GM20431 (cell line): Measurements from ENCODE around the gene SNX8.
"Not testable (repeated sequence)": the region's sequence is repeated elsewhere in the genome, so short reads cannot be mapped to it uniquely, and the experiment has no call there.

Source experiments
- in situ Hi-C: fragments of 300-500 bp; cut with MseI, MboI; formaldehyde crosslinking; loops from one replicate; pipeline ENCODE4 v1.15.0; 2020; ENCODE audit warnings: low sequenced_read_pairs; ENCODE audit not compliant: unreplicated experiment

Gene SNX8

DNA sequence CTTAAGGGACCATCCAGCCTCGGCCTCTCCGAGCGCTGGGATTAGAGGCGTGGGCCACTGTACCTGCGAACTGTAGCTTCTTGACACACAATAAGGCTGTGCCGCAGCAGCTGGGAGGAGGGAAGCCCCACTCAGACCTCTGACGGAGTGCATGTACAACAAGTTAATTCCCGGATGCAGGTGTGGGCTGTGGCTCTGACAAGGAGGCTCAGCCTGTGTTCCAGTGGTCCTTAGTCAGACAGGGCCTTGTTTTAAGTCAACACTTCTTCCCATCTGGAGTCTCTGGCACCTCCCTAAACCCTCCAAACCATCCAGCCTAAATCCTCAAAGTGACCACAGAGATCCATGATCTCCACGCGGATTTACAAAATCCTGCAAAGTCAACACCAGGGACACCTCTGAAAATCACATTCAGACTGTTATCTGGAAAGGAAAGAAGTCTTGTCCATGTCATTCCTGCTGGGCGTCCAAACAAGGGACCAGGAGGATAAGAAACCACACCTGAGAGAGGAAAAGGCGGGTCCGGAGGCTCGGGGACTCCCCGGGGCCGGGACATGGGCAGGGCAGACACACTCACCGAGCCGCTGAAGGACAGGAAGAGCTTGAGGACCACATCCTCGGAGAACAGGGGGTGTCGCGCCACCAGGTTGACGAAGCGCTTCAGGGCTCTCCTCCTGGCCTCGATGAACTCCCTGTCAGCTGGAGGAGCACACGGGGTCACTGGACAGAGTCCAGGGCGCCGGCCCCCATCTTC lies 42.8 kb downstream of the SNX8 start:
- in situ Hi-C loops = no loop called here

DNA sequence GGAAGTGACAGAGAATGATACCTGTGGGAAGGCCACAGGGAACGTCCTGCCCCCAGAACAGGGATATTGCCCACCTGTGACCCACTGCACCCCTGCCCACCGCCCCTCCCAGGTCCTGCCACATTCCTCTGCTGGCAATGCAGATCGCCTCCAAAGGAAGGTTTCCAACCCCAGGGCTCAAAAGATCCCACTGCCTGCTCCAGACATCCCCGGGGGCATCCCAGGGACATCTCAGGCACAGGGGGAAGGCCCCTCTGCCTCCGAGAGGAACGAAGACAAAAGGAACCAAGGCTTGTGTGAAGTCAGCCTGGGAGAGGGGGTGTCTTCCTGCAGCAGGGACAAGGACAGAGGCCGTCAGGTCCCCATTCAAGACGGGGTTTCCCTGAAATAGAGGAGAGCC lies 43.7 kb downstream of the SNX8 start:
- in situ Hi-C loops = no loop called here

DNA sequence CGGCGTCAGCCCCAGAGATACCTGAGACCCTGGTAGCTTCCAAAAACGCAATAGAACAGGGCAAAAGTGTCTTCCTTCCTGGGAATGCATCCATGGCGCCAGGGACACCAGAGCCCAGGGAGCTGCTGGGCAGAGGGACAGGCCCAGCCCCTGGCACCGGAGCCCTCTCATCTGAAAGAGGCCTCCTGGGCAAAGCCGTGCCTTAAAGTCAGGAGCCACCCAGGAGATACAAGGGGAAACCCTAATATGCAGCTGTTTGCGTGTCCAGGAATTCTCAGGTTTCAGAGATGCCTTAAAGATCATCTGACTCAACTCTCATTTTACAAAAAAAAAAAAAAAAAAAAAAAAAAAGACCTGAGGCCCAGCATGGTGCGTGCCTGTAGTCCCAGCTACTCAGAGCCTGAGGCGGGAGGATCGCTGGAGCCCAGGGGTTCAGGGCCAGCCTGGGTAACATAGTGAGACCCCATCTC lies 44.2 kb downstream of the SNX8 start:
- in situ Hi-C loops = no loop called here

DNA sequence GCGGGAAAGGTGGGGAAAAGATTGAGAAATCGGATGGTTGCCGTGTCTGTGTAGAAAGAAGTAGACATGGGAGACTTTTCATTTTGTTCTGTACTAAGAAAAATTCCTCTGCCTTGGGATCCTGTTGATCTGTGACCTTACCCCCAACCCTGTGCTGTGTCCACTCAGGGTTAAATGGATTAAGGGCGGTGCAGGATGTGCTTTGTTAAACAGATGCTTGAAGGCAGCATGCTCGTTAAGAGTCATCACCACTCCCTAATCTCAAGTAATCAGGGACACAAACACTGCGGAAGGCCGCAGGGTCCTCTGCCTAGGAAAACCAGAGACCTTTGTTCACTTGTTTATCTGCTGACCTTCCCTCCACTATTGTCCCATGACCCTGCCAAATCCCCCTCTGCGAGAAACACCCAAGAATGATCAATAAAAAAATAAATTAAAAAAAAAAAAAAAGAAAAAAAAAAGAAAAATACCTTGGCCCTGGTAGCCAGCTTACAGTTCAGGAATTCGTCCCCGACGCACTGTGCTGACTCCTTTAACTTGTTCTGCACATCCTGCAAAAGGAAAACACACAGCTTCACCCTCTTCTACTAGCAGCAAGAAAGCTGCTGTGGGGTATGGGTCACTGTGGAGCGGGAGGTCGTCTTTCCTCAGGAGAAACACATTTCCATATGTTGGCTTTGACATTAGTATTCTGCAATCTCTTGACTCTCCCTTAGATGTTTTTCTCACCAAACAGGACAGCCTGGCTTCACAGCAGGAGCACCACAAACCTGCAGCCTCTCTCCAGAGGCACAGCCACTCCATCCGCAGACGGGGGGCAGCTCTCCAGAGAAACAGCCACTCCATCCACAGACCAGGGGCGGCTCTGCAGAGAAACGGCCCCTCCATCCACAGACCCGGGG lies 44.9 kb downstream of the SNX8 start:
- in situ Hi-C loops = not testable (repeated sequence)

DNA sequence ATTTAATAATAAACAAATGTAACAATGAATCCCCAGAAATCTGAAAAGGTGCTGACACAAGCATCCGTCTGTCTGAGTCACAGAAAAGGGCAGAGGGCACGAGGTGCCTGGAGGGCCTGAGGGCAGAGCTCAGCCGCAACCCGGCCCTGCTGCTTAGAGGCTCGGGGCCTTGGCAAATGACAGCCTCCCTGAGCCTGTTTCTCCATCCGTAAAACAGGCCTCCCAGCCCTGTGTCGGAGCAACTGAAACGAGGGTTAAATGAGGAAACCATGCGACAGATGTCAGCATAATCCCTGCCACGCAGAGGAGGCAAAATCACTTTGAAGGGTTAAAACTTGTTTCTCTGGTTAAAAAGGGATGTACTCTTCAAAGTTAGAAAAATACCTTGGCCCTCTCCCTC lies 47.3 kb downstream of the SNX8 start:
- in situ Hi-C loops = no loop called here

DNA sequence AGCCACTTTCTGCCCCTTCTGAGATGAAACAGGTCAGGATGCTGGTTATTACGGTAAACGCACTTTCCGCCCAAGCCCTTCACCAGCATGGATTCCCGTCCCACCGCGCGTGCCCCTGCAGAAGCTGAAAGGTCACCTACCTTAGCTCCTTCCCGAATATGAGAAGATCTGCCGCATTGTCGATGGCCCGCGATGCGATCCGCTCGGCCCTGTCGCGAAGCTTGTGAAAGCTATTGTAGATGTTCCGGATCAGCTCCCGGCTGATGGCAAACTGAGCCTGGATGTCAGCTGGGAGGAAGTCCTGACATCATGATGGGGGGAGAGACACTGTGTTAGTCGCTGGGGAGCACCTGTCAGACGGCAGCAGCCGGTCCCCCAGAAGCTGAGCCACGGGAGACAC lies 50.1 kb downstream of the SNX8 start:
- in situ Hi-C loops = no loop called here

DNA sequence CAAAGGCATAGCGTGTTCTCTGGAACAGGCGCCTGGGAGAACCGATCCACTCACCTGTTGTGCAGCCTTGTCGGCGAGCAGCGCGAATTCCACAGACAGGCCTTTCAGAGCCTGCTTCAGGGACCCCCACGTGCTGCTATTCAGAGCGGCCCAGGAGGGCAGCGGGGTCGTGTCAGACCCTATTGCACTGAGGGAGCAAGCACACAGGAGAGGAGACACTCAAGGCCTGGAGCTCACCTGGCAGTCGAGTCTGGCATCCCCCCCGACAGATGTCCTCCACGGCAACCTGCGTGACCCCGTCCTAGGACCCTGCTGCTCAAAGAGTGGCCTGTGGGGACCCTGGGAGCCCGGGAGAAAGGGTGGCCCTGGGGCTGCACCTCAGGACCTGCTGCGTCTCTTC lies 51.1 kb downstream of the SNX8 start:
- in situ Hi-C loops = no loop called here

DNA sequence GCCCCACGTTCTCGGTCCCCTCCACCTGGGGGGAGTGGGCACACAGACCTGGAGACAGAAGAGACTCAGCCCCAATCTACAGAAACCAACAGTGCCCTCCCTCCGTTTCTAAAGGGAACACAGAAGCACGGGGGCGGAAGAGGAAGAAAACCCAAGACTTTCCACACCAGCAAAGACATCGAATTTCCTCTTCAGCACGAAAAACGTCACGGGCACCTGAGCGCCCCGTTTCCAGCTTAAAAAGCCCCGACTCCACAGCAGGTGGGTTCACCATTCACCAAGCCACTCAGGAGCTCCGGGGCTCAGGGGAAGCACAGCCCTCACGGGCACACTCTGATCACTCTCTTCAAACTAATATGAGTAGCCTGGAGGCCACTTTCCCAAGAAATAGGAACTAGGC lies 52.6 kb downstream of the SNX8 start:
- in situ Hi-C loops = no loop called here

DNA sequence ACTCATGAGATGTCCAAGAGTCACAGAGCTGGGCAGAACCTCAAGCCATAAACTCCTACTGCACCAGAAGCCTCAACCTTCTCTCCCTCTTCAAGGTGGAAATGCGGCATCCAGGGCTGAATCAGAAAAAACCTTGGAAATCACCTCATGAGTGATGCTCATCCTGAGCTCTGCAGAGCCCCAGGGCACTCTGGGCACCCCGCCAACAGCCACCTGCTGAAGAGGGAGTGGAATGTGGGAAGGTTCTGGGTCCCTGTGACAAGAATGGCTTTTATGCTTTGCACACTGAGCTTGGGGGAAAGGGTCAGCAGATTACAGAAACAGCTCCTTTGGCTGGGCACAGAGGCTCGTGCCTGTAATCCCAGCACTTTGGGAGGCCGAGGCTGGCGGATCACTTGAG lies 53.4 kb downstream of the SNX8 start:
- in situ Hi-C loops = no loop called here

DNA sequence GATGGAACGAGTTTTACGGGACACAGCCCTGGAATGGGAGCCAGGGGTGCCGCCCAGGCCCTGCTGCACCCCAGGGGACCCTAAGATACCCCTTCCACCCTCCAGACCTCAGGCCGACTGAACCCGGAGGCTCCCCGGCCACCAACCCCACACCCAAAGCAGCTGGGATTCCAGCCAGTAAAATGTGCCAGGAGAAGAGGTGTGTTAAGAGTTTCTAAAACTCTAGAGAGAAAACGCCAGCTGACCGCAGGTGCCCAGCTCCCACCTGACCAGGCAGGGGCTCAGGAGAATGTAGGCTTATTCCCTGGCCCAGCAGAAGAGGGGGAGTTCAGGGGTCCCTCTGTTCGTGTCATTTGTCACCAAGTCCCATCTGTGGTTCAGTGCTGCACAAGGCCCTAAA lies 54.8 kb downstream of the SNX8 start:
- in situ Hi-C loops = no loop called here

DNA sequence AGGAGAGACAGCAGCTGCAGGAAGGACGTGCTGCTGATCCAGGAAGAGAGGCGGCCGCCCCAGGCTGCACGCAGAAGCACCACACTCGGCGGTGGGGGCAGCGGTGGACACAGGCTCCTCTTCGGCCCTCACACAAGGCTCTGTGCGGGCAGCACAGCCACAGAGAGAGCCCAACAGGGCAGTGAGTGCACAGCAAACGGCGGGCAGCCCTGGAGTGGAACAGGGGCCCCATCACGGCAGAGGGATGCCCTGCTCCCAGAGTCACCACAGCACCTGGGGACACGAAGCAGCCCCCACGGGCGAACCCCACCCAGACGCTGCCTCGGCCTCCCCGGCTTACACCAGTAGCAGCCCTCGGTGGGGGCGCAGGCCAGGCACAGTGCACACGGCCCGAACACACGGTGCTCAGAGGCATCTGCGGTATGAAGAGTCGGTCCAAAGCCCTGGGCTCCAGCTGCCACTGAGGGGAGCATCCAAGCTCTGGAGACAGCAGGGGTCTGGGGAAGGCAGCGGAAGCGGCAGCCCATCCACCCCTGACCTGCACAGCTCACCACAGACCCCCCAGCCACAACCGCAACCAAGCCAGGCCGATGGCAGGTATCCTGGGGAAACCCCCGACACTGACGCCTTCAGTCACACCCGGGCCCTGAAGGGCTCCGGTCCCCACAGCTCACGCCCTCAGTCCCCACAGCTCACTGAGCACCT lies 55.4 kb downstream of the SNX8 start:
- in situ Hi-C loops = no loop called here

DNA sequence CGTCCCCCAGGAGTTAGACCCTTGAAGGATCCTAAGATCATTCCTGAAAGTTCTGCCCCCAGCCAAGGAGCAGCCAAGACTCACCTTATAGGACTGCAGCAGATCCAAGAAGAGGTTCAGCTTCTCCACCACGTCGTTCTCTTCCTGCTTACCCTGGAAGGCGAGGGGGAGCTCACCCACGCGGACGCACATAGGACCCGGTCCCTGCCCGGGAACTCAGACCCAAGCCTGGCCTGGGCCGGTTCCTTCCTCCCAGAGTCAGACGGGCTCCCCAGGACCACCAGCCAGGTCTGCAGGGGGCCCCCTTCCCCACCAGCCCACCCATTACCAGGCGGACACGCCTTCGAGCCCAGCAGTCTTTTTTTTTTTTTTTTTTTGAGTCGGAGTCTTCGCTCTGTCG lies 56.6 kb downstream of the SNX8 start:
- in situ Hi-C loops = no loop called here

DNA sequence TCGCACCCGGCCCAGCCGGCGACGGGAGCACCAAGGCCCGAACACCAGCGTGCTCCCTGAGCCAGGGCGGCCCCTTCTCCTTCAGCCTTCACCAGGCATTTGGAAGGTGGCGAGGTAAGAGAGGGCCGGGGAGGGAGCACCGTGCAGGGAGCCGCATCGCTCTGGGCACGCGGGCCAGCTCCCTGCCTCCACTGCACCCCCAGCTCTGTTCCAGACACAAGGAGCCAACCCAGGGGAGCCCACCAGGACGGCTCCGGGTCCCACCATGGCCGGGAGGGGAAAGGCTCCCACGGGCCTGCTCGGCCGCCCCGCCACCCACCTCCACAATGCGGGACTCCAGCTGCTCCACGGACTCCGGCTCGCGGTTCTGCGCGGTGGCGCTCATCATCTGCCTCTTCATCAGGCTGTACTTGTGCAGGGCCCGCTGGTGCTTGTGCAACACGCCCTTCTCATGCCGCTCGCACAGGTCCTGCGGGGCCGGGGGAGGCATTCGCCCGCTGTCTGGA lies 57.1 kb downstream of the SNX8 start:
- in situ Hi-C loops = no loop called here

DNA sequence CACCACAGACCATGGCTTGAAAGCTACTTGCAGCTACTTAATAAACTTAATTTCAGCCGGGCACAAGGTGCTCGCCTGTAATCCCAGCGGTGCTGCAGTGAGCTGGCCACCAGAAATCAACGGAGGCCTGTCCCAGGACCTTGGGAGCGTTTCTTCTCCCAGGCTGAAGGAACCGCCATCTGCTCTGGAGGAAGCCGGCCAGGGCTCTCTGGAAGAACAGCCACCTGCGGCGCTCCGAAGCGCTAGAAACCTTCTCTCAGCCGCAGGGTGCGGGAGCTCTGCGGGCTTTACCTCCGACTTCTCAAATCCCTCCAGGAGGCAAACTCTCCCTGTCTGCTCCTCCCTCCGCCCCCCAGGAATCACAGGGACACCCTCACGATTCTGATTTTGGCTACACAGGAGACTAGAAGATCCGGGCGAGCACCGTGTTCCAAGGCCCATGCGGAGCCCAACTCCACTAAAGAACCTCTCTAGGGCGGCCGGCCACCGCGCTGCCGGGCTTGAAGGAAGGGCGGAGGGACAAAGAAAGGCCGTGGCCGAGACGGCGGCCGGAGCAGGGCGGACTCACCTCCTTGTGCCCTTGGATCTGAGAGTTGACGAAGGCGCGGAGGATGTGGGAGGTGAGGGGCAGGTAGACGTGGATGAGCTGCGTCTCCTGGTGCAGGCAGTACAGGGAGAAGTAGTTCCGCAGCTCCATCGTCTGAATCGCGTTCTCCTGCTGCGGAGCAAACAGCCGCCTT lies 57.8 kb downstream of the SNX8 start:
- in situ Hi-C loops = no loop called here

DNA sequence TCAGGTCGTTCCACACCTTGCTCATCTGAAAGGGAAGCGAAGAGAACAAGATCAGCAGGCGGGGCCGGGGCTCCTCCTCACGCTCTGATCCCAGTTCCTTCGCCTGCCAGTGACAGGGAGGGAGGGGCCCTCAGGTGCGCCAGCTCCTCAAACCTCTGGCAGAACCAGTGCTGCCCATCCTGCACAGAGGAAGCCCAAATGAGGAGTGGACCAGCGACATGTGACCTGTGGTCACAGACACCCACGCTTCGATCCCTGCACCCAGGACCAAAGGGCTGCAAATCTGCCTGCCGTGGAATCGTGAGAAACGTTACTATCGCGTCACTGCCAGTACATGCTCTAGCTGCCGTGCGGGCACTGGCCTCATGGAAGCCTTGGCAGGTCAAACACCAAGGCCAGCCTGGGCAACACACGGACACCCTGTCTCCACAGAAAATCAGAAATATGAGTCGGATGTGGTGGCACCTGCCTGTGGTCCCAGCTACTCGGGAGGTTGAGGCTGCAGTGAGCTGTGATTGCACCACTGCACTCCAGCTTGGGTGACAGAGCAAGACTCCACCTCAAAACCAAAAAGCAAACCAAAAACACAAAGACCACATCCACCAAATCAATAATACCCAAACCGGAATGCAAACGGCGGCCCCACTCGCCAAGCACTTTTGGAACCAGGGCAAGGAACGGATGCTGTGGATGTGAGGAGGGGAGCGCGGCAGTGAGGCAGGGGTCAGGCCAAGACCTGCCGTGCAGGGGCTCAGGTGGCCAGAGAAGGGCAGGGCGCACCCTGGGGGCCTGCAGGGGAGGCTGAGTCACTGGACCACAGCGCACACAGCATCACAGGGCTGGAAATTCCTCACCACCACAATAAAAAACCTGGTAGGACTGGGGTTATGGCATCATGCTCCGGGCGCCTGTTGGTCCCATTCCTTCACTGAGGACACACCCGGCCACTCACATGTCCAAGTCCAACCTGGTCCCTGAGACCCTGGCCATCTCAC lies 58.8 kb downstream of the SNX8 start:
- in situ Hi-C loops = no loop called here

DNA sequence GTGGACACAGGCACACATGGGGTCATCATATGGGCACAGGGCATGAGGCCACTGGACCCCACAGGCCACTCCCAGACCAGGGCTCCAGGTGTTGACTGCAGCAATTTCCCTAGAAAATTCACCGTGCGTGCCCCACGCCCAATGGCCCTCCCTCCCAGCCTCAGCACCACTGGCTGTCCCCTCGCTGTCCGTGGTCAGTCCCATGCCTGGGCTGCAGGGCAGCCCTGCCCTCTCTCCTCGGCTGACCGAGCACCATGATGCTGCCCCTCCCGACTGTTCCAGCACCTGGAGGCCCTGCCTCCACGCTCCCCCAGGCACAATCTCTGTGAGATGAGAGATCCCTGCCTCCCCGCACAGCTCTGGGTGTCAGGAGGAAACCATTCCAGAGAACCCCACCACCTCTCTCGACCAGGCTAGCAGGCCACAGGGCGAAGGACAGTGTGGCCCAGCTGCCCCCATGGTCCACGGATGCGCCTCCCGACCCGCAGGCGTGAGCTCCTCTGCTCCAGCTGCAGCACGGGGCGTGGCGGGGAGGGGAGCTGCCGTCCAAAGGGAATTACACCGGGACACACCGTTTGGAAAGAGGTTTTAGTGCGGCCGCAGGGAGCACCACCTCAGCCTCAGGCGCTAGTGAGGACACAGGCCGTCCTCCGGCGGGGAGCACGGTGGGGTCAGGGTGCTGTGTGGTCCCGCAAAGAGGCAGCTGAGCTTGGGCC lies 59.7 kb downstream of the SNX8 start:
- in situ Hi-C loops = no loop called here

DNA sequence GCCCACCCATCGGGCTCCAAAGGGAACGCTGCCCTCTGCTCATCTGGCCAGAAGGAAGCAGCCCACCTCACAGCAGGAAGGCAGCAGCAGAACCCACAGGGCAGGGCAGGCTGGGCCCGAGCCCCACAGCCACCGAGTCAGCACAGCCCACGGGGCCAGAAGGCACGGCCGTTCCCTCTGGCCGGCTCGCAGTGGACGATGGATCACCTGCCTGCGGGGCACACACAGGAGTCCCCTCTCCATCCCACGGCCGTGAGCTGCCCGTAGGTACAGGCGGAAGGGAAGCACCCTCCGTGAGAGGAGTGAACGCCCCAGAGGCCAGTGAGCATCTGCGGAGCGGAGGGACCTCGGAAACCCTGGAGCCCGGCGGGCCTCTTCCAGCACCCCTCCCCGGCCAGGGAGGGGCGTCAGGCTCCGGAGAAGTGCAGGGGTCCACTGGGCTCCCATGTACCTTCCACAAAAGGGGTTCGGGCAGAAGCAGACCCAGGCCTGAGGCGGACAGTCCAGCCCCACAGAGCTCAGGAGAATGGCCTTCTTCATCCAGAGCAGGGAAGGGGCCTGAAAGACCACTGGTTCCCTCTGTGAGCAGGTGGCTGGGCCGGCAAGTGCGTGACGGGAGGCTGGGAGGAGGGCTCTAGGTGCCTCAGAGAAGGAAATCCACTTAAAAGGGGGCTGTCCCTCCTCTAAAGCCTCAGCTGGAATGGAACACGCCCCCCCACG lies 60.6 kb downstream of the SNX8 start:
- in situ Hi-C loops = no loop called here

DNA sequence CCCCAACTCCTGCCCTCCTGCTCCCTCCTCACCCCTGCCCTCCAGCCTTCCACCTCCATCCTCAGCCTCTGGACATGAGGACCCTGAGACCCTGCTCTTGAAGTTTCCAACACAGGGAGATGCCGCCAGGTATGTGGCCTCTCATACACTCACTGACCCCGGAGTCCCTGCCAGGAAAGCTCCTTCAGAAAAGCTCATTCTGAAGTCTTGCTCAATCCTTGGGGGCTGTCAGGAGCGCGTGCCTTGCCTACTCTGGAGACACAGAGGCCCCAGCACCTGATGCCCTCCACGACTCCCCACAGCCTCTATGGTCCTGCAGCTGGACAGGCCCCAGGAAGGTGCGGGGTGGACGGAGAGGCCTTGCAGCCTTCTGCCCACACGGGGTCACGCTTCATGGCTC lies 61.2 kb downstream of the SNX8 start:
- in situ Hi-C loops = no loop called here
